ENCODE measurements around the gene DHX40. TPM values are rescaled to one million over a fixed set of nuclear protein-coding genes. Genes with fewer than 3 reads are reported as not detected.

Gene DHX40
- total and polyA plus RNA-seq, 2 of the 13 experiments (the other 11 are each of a cell fraction or from before 2014, with no cell fraction given) = 22.2 to 37.0 TPM

DNA sequence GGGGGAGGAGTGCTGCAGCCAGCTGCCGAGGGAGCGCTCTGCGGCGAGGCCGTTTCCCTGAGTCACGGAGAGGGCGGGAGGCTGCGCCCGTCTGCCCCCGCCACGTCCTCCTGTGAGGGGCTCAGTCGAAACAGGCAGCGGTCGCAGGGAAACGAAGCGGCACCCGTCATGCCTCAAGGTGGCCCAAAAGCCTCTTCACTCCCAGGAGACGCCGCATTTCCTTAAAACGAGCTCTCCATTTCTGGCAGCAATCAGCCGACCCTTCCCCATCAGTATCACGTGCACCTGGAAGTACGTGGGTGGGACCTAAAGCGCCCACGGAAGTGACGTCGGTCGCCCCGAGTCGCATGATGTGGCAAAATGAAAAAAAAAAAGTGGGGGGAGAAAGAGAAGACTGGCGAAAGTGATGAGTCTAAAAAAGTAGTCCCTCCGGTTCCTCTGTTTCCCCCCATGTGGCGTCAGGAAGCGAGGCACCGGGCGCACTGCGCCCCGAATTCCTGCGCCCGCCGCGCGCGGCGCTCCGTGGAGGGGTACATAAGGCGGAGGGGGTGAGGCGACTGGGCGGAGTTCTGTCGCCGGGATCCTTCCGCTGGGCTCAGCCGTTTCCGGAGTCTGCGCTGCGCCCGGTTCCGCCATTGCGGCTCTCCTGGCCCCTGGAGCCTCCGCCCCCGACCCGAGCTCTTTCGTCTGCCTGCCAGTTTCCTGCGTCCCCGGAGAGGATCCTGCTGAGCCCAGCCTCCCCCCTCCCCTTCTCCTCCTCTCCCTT is 54.1 kb downstream of the DHX40 start, which contains the start of gene CLTC:
Gene CLTC, plus strand, starts transcription at position 598 of the 766 bp plus-strand sequence. CDS start 237 bp downstream, outside the sequence.
- Histone ChIP-seq H4K20me1 (ENCODE audit: insufficient read depth, low read length) (peaks cover 37% of the 10 kb centered on the region), H3K4me1 (ENCODE audit: insufficient read depth, low read length) (peaks cover 47% of the 10 kb centered on the region), H3K4me3 (replicated peaks in 1 of 3; ENCODE audit: insufficient read depth in 1 of 3, low read depth in 2 of 3, low read length in 3 of 3) (peak within 1 kb of the TSS; percentile 94 to 99 (median 94)), H3K79me2 (ENCODE audit: insufficient read depth, low read length) (peaks cover 63% of the 10 kb centered on the region), H3K9me3 (ENCODE audit: low read length) (no peaks in the 10 kb centered on the region), H3K27me3 (ENCODE audit: control insufficient read depth in 1 of 2, insufficient read depth in 2 of 2, low read length in 2 of 2) (no peaks in the 10 kb centered on the region; a peak in 2 of 5 replicates), H2AFZ (ENCODE audit: low read length) (peak within 1 kb of the TSS; percentile 49), H3K36me3 (replicated peaks in 1 of 2; ENCODE audit: control insufficient read depth in 1 of 2, insufficient read depth in 2 of 2, low read length in 2 of 2) (no peaks in the 10 kb centered on the region; a peak in 1 of 5 replicates), H3K4me2 (ENCODE audit: low read depth, low read length) (peak within 1 kb of the TSS; percentile 86), H3K9ac (ENCODE audit: insufficient read depth, low read depth, low read length) (peak within 1 kb of the TSS; percentile 98), H3K27ac (ENCODE audit: extremely low read length, insufficient read depth, low read length) (peak within 1 kb of the TSS; percentile 97)
- DNase-seq (ENCODE audit: low spot score) (peak; percentile 97), FAIRE-seq (peak; percentile 93), ATAC-seq (peak; percentile 95)
- intact Hi-C loops (cut with micrococcal nuclease; ENCODE audit: unreplicated experiment) = loop anchor here (2.0 to 5.0 kb wide), 2 partner anchors 97 to 155 kb away; no protein-coding TSS in a partner anchor
- no TSS peak for BruUV-seq (replicated peaks)
- under 1% methylated on average over 45 of the region's 65 CpGs for WGBS (ENCODE audit: low lambda C conversion rate)
- POLR2A ChIA-PET = interaction anchor here (0.6 to 4.7 kb wide), 37 partner anchors 9 to 1257 kb away, joined by 3 to 49 read pairs (median 4); partner anchors contain the start of genes APPBP2, DHX40, GDPD1 and PPM1D
- in situ Hi-C loops (cut with HindIII; ENCODE audit: extremely low pct_ligation_motif_present, low pct_unique_long_range_greater_than_20kb) = no loop called here
- CTCF ChIA-PET (ENCODE audit: low intra/inter-chr PET ratio, low total read pairs) = no interaction called here
- TF ChIP-seq JDP2 (CRISPR knock-in tag; IDR thresholded peaks at IDR 0.05; ENCODE audit: borderline replicate concordance) (no peak; the same call in 1 of the 2 replicates), SAFB2 (CRISPR knock-in tag; IDR thresholded peaks at IDR 0.05; ENCODE audit: borderline replicate concordance, low read depth) (0 out of 2 replicates have a peak, but pooled peaks have one; percentile 54), ZSCAN25 (CRISPR knock-in tag; IDR thresholded peaks at IDR 0.05) (0 out of 2 replicates have a peak, but pooled peaks have one; percentile 31), HOXA3 (CRISPR knock-in tag; IDR thresholded peaks at IDR 0.05) (peak; percentile 97), MAFG (CRISPR knock-in tag; IDR thresholded peaks at IDR 0.05) (peak; percentile 88), ZNF788 (CRISPR knock-in tag; IDR thresholded peaks at IDR 0.05; ENCODE audit: borderline replicate concordance) (peak; percentile 90), SP2 (CRISPR knock-in tag; IDR thresholded peaks at IDR 0.05) (peak; percentile 83), ZBTB20 (CRISPR knock-in tag; IDR thresholded peaks at IDR 0.05; ENCODE audit: borderline replicate concordance, low read depth) (peak; percentile 87), ZNF879 (CRISPR knock-in tag; IDR thresholded peaks at IDR 0.05) (peak; percentile 68; the same call in 1 of the 2 replicates), CC2D1A (CRISPR knock-in tag; IDR thresholded peaks at IDR 0.05) (0 out of 2 replicates have a peak, but pooled peaks have one; percentile 82), RFX1 (IDR thresholded peaks at IDR 0.05) (no peak; the same call in 1 of the 2 replicates), HDAC2 (CRISPR knock-in tag; IDR thresholded peaks at IDR 0.05) (peak; percentile 58), JARID2 (CRISPR knock-in tag; IDR thresholded peaks at IDR 0.05; ENCODE audit: insufficient replicate concordance) (no peak), PAXIP1 (CRISPR knock-in tag; conservative IDR thresholded peaks at IDR 0.05) (peak; percentile 73), CCAR2 (optimal IDR thresholded peaks at IDR 0.05; ENCODE audit: low read depth, low read length) (peak; percentile 96), SSRP1 (CRISPR knock-in tag; IDR thresholded peaks at IDR 0.05) (no peak), ARID2 (CRISPR knock-in tag; IDR thresholded peaks at IDR 0.05; ENCODE audit: borderline replicate concordance) (no peak), ZNF550 (CRISPR knock-in tag; IDR thresholded peaks at IDR 0.05; ENCODE audit: borderline replicate concordance) (peak; percentile 71; the same call in 1 of the 2 replicates), ZFP41 (CRISPR knock-in tag; IDR thresholded peaks at IDR 0.05; ENCODE audit: borderline replicate concordance) (no peak; the same call in 1 of the 2 replicates)
- TF ChIP-seq, protein P1, sequence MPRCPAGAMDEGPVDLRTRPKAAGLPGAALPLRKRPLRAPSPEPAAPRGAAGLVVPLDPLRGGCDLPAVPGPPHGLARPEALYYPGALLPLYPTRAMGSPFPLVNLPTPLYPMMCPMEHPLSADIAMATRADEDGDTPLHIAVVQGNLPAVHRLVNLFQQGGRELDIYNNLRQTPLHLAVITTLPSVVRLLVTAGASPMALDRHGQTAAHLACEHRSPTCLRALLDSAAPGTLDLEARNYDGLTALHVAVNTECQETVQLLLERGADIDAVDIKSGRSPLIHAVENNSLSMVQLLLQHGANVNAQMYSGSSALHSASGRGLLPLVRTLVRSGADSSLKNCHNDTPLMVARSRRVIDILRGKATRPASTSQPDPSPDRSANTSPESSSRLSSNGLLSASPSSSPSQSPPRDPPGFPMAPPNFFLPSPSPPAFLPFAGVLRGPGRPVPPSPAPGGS (CRISPR knock-in tag; IDR thresholded peaks at IDR 0.05) = peak; percentile 88; the same call in 1 of the 2 replicates

Measured in HepG2 (cell line).